GM12874 (cell line): ENCODE results near the gene ATL1.

Experiments
- TF ChIP-seq, protein P1 (sequence below): IDR thresholded peaks from 2 replicates; pipeline ENCODE4 v1.5.1; 2011; ENCODE audit warnings: low read depth, mild to moderate bottlenecking, control low read depth, low read length, moderate library complexity; ENCODE audit not compliant: insufficient read depth

Gene ATL1

GRCh38 chr14:50659327-50659974 is 99.5 kb downstream of the ATL1 start:
- TF ChIP-seq, protein P1, sequence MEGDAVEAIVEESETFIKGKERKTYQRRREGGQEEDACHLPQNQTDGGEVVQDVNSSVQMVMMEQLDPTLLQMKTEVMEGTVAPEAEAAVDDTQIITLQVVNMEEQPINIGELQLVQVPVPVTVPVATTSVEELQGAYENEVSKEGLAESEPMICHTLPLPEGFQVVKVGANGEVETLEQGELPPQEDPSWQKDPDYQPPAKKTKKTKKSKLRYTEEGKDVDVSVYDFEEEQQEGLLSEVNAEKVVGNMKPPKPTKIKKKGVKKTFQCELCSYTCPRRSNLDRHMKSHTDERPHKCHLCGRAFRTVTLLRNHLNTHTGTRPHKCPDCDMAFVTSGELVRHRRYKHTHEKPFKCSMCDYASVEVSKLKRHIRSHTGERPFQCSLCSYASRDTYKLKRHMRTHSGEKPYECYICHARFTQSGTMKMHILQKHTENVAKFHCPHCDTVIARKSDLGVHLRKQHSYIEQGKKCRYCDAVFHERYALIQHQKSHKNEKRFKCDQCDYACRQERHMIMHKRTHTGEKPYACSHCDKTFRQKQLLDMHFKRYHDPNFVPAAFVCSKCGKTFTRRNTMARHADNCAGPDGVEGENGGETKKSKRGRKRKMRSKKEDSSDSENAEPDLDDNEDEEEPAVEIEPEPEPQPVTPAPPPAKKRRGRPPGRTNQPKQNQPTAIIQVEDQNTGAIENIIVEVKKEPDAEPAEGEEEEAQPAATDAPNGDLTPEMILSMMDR: no peak

GRCh38 chr14:50666772-50667683 is 107.1 kb downstream of the ATL1 start:
- TF ChIP-seq, protein P1: no peak

- TF ChIP-seq, protein P1: peak; percentile 18; the same call in 1 of the 2 replicates
These were observed 107.7 kb downstream of the ATL1 start for GRCh38 chr14:50667684-50667995.

GRCh38 chr14:50667996-50668825 is 108.3 kb downstream of the ATL1 start, which contains the start of gene SAV1:
Gene SAV1 (minus strand): TSS chr14:50668306. CDS start chr14:50667967, 339 bp downstream.
- TF ChIP-seq, protein P1: no peak

DNA sequence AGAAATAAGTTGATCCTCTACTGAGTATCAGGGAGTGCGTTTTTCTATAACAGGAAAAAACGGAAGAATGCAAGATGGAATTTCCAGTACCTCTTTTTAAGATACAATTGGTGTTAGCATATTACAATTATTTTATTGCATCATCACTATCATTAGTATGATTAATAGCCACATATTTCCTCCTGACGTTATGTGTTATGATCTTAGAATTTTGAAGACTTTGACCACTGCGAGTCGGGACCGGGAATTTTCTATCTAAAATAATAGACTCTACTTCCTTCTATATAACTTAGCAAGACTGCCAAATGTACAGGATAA is 108.8 kb downstream of the ATL1 start:
- TF ChIP-seq, protein P1: no peak

- TF ChIP-seq, protein P1: no peak
These were observed 109.6 kb downstream of the ATL1 start for GRCh38 chr14:50669441-50669986.
